ENCODE results near the gene ARHGAP6.
A peak's percentile ranks its signal among the peaks of the same experiment; 100 is the strongest.

The ARHGAP6 gene

DNA sequence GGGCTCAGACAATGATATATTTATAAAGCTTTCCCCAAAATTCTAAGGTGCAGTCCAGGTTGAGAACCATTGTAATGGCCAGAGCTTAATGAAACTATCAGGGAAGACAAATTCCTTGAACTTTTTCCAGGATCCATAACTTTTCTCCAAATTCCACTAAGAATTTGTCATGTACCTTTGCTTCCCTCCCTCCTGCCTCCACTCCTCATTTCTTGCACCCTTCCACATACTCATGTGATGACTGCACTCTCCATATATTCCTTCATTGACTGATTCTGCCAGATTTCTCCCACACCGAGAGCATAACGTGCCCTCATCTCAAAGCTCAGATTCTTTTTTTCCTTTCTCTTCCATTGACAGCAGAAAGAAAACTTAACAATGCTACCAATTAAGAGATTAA lies 393.4 kb downstream of the ARHGAP6 start:
- Histone ChIP-seq H3K4me2 (no peak overlapping the region), H3K27me3 (peaks cover 84 to 100% (median 99%) of the 10 kb centered on the region in 11 experiments), H4K20me1 (peaks cover 0 to 4% (median 0%) of the 10 kb centered on the region in 11 experiments; a peak in 2 of 22 replicates), H3K9ac (no peak overlapping the region), H3K27ac (no peak overlapping the region), H3K4me3 (no peak overlapping the region), H3K9me3 (replicated peaks in 1 of 11) (peaks cover 0 to 5% (median 0%) of the 10 kb centered on the region in 11 experiments; a peak in 3 of 22 replicates), H3K4me1 (0 out of 20 replicates have a peak, but pooled peaks cover 0 to 4% (median 0%) of the 10 kb centered on the region in 10 experiments), H3K36me3 (no peaks in the 10 kb centered on the region)
- no peak for TF ChIP-seq Cebpa-rat (IDR thresholded peaks at IDR 0.05)

DNA sequence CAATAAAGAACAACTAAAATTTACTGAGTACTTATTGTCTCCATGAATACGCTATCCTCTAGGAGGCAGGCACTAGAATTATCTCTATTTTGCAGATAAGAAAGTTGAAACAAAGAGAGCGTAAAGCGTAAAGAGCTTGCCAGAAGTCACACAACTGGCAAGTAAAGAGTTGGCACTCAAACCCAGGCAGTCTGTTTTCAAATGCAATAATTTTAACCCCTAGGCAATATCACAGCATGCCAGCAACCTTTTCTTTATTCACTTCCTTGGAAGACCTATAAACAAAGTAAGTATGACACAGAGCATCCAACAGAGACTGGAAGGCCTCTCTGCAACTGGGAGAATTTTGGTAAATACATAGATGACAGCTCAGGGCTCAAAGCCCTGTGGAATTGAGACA lies 395.7 kb downstream of the ARHGAP6 start:
- H4K20me1 ChIP-seq = peaks cover 0 to 4% (median 0%) of the 10 kb centered on the region in 11 experiments; a peak in 2 of 22 replicates
- no peak overlapping the region for H3K27ac ChIP-seq
- no peaks in the 10 kb centered on the region for H3K9me3 ChIP-seq (replicated peaks in 1 of 11)
- H3K4me1 ChIP-seq = peaks cover 0 to 6% (median 0%) of the 10 kb centered on the region in 10 experiments; a peak in 3 of 20 replicates
- H3K9ac ChIP-seq = no peak overlapping the region
- peak overlapping the region in 2 of 11 experiments; percentile 9 to 15; a peak in 1 of 22 replicates for H3K4me2 ChIP-seq
- H3K36me3 ChIP-seq = no peaks in the 10 kb centered on the region
- H3K27me3 ChIP-seq = peaks cover 83 to 100% (median 99%) of the 10 kb centered on the region in 11 experiments
- H3K4me3 ChIP-seq = no peak overlapping the region
- no peak for TF ChIP-seq Cebpa-rat (IDR thresholded peaks at IDR 0.05)

GRCh38 chrX:11269006-11269405 lies 396.7 kb downstream of the ARHGAP6 start:
- H3K27ac ChIP-seq = peak overlapping the region in 2 of 11 experiments; percentile 28 to 31; a peak in 2 of 22 replicates
- no peaks in the 10 kb centered on the region for H3K36me3 ChIP-seq
- H3K4me1 ChIP-seq = peaks cover 0 to 14% (median 0%) of the 10 kb centered on the region in 10 experiments; a peak in 3 of 20 replicates
- TF ChIP-seq Cebpa-rat (IDR thresholded peaks at IDR 0.05) = no peak
- H3K9ac ChIP-seq = no peak overlapping the region
- no peak overlapping the region for H3K4me3 ChIP-seq
- peaks cover 87 to 100% (median 99%) of the 10 kb centered on the region in 11 experiments for H3K27me3 ChIP-seq
- H4K20me1 ChIP-seq = peaks cover 0 to 5% (median 0%) of the 10 kb centered on the region in 11 experiments; a peak in 4 of 22 replicates
- H3K4me2 ChIP-seq = no peak overlapping the region
- no peaks in the 10 kb centered on the region for H3K9me3 ChIP-seq (replicated peaks in 1 of 11)

GRCh38 chrX:11267425-11267824 lies 398.3 kb downstream of the ARHGAP6 start:
- Histone ChIP-seq H3K4me2 (no peak overlapping the region), H3K9me3 (replicated peaks in 1 of 11) (no peaks in the 10 kb centered on the region), H3K27me3 (peaks cover 87 to 100% (median 99%) of the 10 kb centered on the region in 11 experiments), H3K27ac (no peak overlapping the region), H3K9ac (no peak overlapping the region), H3K4me3 (no peak overlapping the region), H4K20me1 (peaks cover 0 to 12% (median 0%) of the 10 kb centered on the region in 11 experiments; a peak in 5 of 22 replicates), H3K36me3 (no peaks in the 10 kb centered on the region), H3K4me1 (peaks cover 0 to 28% (median 0%) of the 10 kb centered on the region in 10 experiments; a peak in 4 of 20 replicates)
- TF ChIP-seq Cebpa-rat (IDR thresholded peaks at IDR 0.05) = no peak

DNA sequence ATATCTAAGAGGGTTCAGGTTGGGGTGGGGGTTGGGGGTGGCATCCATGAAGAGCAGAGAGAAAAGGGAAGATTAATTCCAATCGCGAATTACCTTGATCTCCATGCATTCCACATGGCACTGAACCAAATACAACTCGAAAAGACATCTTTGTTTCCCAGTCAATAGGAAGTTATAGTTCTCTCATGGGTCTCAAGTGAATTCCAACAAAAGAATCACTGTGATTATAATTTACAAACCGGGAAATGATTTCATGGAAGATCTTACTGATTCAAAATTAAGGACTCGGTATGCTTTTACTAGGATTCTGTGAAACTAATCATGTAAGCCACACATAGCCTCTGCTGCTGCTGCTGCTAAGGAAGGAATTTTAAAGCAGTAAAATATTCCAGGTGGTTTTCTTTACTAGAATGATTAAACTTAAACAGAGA lies 399.1 kb downstream of the ARHGAP6 start:
- Histone ChIP-seq H3K36me3 (no peaks in the 10 kb centered on the region), H3K4me1 (peaks cover 0 to 28% (median 0%) of the 10 kb centered on the region in 10 experiments; a peak in 4 of 20 replicates), H3K27me3 (peaks cover 85 to 100% (median 99%) of the 10 kb centered on the region in 11 experiments), H3K4me2 (no peak overlapping the region), H3K27ac (no peak overlapping the region), H4K20me1 (peaks cover 0 to 12% (median 0%) of the 10 kb centered on the region in 11 experiments; a peak in 4 of 22 replicates), H3K9ac (no peak overlapping the region), H3K9me3 (replicated peaks in 1 of 11) (no peaks in the 10 kb centered on the region), H3K4me3 (no peak overlapping the region)
- no peak for TF ChIP-seq Cebpa-rat (IDR thresholded peaks at IDR 0.05)

GRCh38 chrX:11265352-11265751 lies 400.4 kb downstream of the ARHGAP6 start:
- Histone ChIP-seq H3K4me1 (peaks cover 0 to 28% (median 0%) of the 10 kb centered on the region in 10 experiments; a peak in 4 of 20 replicates), H3K36me3 (no peaks in the 10 kb centered on the region), H3K27ac (peak overlapping the region in 2 of 11 experiments; percentile 49 to 50; a peak in 4 of 22 replicates), H4K20me1 (peaks cover 0 to 12% (median 0%) of the 10 kb centered on the region in 11 experiments; a peak in 4 of 22 replicates), H3K4me2 (peak overlapping the region in 2 of 11 experiments; percentile 15 to 20; a peak in 3 of 22 replicates), H3K4me3 (no peak overlapping the region), H3K9ac (peak overlapping the region in 2 of 11 experiments; percentile 8 to 39; a peak in 2 of 22 replicates), H3K9me3 (replicated peaks in 1 of 11) (no peaks in the 10 kb centered on the region), H3K27me3 (peaks cover 85 to 100% (median 99%) of the 10 kb centered on the region in 11 experiments)
- no peak for TF ChIP-seq Cebpa-rat (IDR thresholded peaks at IDR 0.05)

DNA sequence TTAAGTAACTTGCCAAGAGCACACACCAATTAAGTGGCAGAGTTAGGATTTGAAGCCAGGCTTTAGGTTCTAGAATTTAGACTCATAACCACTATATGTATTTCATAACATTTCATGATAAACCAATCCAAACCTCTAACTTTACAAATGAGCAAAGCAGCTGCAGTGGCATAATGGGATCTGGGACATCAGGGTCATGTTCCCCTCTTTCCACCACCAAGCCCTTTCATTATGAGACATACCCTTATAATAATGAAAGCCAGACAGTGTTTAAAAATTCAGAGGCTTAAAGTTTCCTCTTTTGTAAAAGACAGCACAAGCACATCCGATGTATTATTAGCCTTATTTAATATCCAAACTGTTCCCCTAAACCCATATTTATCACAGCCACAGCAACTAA lies 400.8 kb downstream of the ARHGAP6 start:
- H3K9me3 ChIP-seq (replicated peaks in 1 of 11) = no peaks in the 10 kb centered on the region; a peak in 1 of 22 replicates
- no peak overlapping the region for H3K4me3 ChIP-seq
- peaks cover 85 to 100% (median 99%) of the 10 kb centered on the region in 11 experiments for H3K27me3 ChIP-seq
- H3K4me1 ChIP-seq = peaks cover 0 to 28% (median 0%) of the 10 kb centered on the region in 10 experiments; a peak in 4 of 20 replicates
- peaks cover 0 to 12% (median 0%) of the 10 kb centered on the region in 11 experiments; a peak in 4 of 22 replicates for H4K20me1 ChIP-seq
- H3K27ac ChIP-seq = peak overlapping the region in 2 of 11 experiments; percentile 49 to 50; a peak in 4 of 22 replicates
- no peak for TF ChIP-seq Cebpa-rat (IDR thresholded peaks at IDR 0.05)
- peak overlapping the region in 2 of 11 experiments; percentile 15 to 20; a peak in 3 of 22 replicates for H3K4me2 ChIP-seq
- H3K9ac ChIP-seq = peak overlapping the region in 2 of 11 experiments; percentile 8 to 39; a peak in 2 of 22 replicates
- H3K36me3 ChIP-seq = no peaks in the 10 kb centered on the region

GRCh38 chrX:11261260-11261659 lies 404.5 kb downstream of the ARHGAP6 start:
- Histone ChIP-seq H4K20me1 (peaks cover 0 to 7% (median 0%) of the 10 kb centered on the region in 11 experiments; a peak in 4 of 22 replicates), H3K4me3 (no peak overlapping the region), H3K36me3 (no peaks in the 10 kb centered on the region), H3K27ac (no peak overlapping the region), H3K9ac (no peak overlapping the region), H3K9me3 (replicated peaks in 1 of 11) (peaks cover 0 to 9% (median 3%) of the 10 kb centered on the region in 11 experiments; a peak in 8 of 22 replicates), H3K27me3 (peaks cover 96 to 100% (median 99%) of the 10 kb centered on the region in 11 experiments), H3K4me1 (peaks cover 0 to 28% (median 0%) of the 10 kb centered on the region in 10 experiments; a peak in 4 of 20 replicates), H3K4me2 (no peak overlapping the region)
- TF ChIP-seq Cebpa-rat (IDR thresholded peaks at IDR 0.05) = no peak

DNA sequence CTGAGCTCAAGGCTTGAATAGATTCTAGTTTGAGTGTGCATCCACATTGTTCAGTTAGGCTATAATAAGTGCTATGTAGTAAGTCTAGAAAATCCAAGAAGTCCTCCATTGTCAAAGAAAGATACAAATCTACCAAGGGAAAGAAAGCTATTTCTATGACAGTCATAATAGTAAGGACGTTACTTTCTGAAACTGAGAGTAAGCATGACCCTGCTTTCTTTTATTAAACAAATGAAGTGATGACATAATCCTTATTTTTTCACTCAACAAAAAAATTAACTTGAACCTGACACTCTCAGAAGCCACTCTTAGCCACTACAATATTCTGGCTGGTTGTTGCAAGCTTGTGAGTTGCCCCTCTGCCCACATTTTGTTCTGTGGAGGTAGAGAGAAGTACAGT lies 406.3 kb downstream of the ARHGAP6 start:
- Histone ChIP-seq H3K4me1 (peaks cover 0 to 23% (median 0%) of the 10 kb centered on the region in 10 experiments; a peak in 4 of 20 replicates), H4K20me1 (peaks cover 0 to 7% (median 0%) of the 10 kb centered on the region in 11 experiments; a peak in 4 of 22 replicates), H3K27ac (no peak overlapping the region), H3K9ac (no peak overlapping the region), H3K4me3 (no peak overlapping the region), H3K4me2 (no peak overlapping the region), H3K27me3 (peaks cover 89 to 97% (median 95%) of the 10 kb centered on the region in 11 experiments), H3K36me3 (no peaks in the 10 kb centered on the region), H3K9me3 (replicated peaks in 1 of 11) (peaks cover 0 to 9% (median 3%) of the 10 kb centered on the region in 11 experiments; a peak in 8 of 22 replicates)
- TF ChIP-seq Cebpa-rat (IDR thresholded peaks at IDR 0.05) = no peak
